Stimulated activated effector memory CD8-positive, alpha-beta T cell treated with anti-CD3 and anti-CD28 coated beads, Interleukin-12 subunit alpha, Interleukin-12 subunit beta, amount 100 ng/mL, for 72 hours (primary cell): ENCODE measurements around the gene XPO6.
A peak's percentile ranks its signal among the peaks of the same experiment; 100 is the strongest.
"Not testable (repeated sequence)": the region's sequence is repeated elsewhere in the genome, so short reads cannot be mapped to it uniquely, and the experiment has no call there.

Experiments
- ATAC-seq: fragments of 150-1000 bp; cut with Tn5 transposase; 2 replicates; pipeline ENCODE4 v1.10.0; 2021
- DNase-seq, 2 donors: peaks; one replicate each; pipeline ENCODE4 v3.0.0; 2021 to 2022; ENCODE audit warnings: low spot score in 2 of 2
- H3K27ac Mint-ChIP-seq: one replicate; pipeline ENCODE4 v1.8.0; 2022; ENCODE audit warnings: mild to moderate bottlenecking, mixed read lengths
- H3K36me3 Mint-ChIP-seq: one replicate; pipeline ENCODE4 v1.8.0; 2022; ENCODE audit warnings: mild to moderate bottlenecking, mixed read lengths
- H3K4me1 Mint-ChIP-seq: one replicate; pipeline ENCODE4 v1.8.0; 2022; ENCODE audit warnings: mixed read lengths
- H3K4me3 Mint-ChIP-seq: one replicate; pipeline ENCODE4 v1.8.0; 2022; ENCODE audit warnings: mild to moderate bottlenecking, mixed read lengths
- H3K9me3 Mint-ChIP-seq: one replicate; pipeline ENCODE4 v1.8.0; 2022; ENCODE audit warnings: mixed read lengths

XPO6 gene

GRCh38 chr16:28211758-28212531 is at the start of gene XPO6:
Gene XPO6 (minus strand): TSS chr16:28211965. CDS start chr16:28211368, 597 bp downstream.
- peaks cover 39% of the 10 kb centered on the region for H3K4me1 Mint-ChIP-seq
- H3K9me3 Mint-ChIP-seq, result peaks cover 2% of the 10 kb centered on the region
- H3K27ac Mint-ChIP-seq, result peak within 1 kb of the TSS; percentile 90
- H3K4me3 Mint-ChIP-seq, result peak within 1 kb of the TSS; percentile 88
- no peaks in the 10 kb centered on the region for H3K36me3 Mint-ChIP-seq
- DNase-seq (peak; percentile 99 to 100), ATAC-seq (peak; percentile 90)

GRCh38 chr16:28260193-28260592 is 48.4 kb upstream of the XPO6 start:
- Mint-ChIP-seq H3K4me3 (no peak overlapping the region), H3K9me3 (no peaks in the 10 kb centered on the region), H3K27ac (peak overlapping the region; percentile 65), H3K36me3 (no peaks in the 10 kb centered on the region), H3K4me1 (peaks cover 22% of the 10 kb centered on the region)
- no peak for DNase-seq
- ATAC-seq, result no peak

DNA sequence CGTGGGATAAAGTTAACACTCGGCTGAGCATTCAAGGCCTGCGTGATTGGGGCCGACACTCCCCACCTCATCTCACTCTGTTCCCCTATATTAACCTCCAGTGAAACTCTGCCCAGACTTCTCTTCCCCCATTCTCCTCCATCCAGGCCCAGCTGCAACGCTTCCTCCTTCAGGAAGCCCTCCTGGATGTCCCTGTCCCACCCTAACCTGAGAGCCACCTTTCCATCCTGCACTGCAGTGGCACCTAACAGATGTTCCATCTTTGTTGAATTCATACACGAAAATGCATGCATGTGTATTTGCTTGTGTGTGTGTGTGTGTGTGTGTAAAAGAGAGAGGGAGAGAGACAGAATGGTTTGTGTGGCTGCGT is 48.0 kb upstream of the XPO6 start:
- ATAC-seq, result no peak
- no peaks in the 10 kb centered on the region for H3K36me3 Mint-ChIP-seq
- DNase-seq, result no peak
- no peaks in the 10 kb centered on the region for H3K9me3 Mint-ChIP-seq
- H3K4me3 Mint-ChIP-seq, result no peak overlapping the region
- H3K4me1 Mint-ChIP-seq, result peaks cover 22% of the 10 kb centered on the region
- H3K27ac Mint-ChIP-seq, result peak overlapping the region; percentile 65

GRCh38 chr16:28259091-28259780 is 47.5 kb upstream of the XPO6 start:
- Mint-ChIP-seq H3K4me3 (no peak overlapping the region), H3K9me3 (no peaks in the 10 kb centered on the region), H3K4me1 (peaks cover 22% of the 10 kb centered on the region), H3K27ac (peak overlapping the region; percentile 65), H3K36me3 (no peaks in the 10 kb centered on the region)
- DNase-seq (no peak), ATAC-seq (no peak)

GRCh38 chr16:28258567-28258966 is 46.8 kb upstream of the XPO6 start:
- Mint-ChIP-seq H3K36me3 (no peaks in the 10 kb centered on the region), H3K9me3 (no peaks in the 10 kb centered on the region), H3K27ac (no peak overlapping the region), H3K4me3 (no peak overlapping the region), H3K4me1 (peaks cover 22% of the 10 kb centered on the region)
- DNase-seq, result no peak
- ATAC-seq, result no peak

DNA sequence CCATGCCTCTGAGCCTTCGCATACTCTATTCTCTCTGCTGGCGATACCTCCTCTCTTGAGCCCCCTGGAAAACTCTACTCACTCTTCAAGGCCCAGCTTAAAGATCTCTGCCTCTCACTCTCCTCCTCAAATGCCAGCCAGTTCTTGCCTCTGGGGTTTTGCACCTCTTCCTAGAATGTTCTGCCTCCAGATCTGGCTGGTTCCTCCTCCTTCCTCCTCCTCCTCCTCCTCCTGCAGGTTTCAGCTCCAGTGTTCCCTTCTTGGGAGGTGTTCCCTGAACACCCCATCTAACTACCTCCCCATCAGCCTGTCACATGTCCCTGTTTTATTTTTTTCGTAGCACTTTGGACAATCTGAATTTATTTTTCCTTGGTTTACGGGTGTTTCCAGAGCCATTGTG is 45.5 kb upstream of the XPO6 start:
- peaks cover 4% of the 10 kb centered on the region for H3K9me3 Mint-ChIP-seq
- H3K27ac Mint-ChIP-seq, result no peak overlapping the region
- ATAC-seq (no peak), DNase-seq (no peak)
- H3K4me1 Mint-ChIP-seq, result peaks cover 16% of the 10 kb centered on the region
- no peaks in the 10 kb centered on the region for H3K36me3 Mint-ChIP-seq
- no peak overlapping the region for H3K4me3 Mint-ChIP-seq

- no peak for ATAC-seq
- Mint-ChIP-seq H3K4me1 (peaks cover 14% of the 10 kb centered on the region), H3K9me3 (peaks cover 4% of the 10 kb centered on the region), H3K36me3 (no peaks in the 10 kb centered on the region), H3K27ac (no peak overlapping the region), H3K4me3 (no peak overlapping the region)
- no peak for DNase-seq
Measured at GRCh38 chr16:28255838-28256237, 44.1 kb upstream of the XPO6 start.

DNA sequence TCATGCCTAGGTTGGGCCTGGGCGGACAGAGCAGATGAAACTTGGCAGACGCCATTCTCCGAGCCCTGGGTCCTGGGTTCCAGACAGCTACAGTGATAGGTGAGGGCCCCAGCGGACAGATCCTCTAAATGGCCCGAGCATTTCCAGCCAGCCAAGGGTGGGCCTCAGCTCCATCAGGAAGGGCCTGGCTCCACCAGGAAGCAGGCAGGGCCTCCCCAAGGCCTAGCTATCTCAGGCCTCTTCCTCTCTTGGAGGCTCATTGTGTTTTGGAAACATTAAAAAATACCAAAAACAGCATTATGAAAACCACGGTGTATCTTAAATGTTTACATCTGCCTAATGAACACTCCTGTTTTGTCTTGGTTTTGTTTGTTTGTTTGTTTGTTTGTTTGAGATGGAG is 42.4 kb upstream of the XPO6 start:
- no peak overlapping the region for H3K4me3 Mint-ChIP-seq
- H3K36me3 Mint-ChIP-seq, result no peaks in the 10 kb centered on the region
- ATAC-seq, result no peak
- no peaks in the 10 kb centered on the region for H3K4me1 Mint-ChIP-seq
- H3K9me3 Mint-ChIP-seq, result peaks cover 4% of the 10 kb centered on the region
- no peak overlapping the region for H3K27ac Mint-ChIP-seq
- no peak for DNase-seq

- H3K27ac Mint-ChIP-seq, result no peak overlapping the region
- no peak for ATAC-seq
- peaks cover 4% of the 10 kb centered on the region for H3K9me3 Mint-ChIP-seq
- H3K4me1 Mint-ChIP-seq, result no peaks in the 10 kb centered on the region
- no peaks in the 10 kb centered on the region for H3K36me3 Mint-ChIP-seq
- no peak for DNase-seq
- no peak overlapping the region for H3K4me3 Mint-ChIP-seq
Measured at GRCh38 chr16:28250999-28251398, 39.2 kb upstream of the XPO6 start.

DNA sequence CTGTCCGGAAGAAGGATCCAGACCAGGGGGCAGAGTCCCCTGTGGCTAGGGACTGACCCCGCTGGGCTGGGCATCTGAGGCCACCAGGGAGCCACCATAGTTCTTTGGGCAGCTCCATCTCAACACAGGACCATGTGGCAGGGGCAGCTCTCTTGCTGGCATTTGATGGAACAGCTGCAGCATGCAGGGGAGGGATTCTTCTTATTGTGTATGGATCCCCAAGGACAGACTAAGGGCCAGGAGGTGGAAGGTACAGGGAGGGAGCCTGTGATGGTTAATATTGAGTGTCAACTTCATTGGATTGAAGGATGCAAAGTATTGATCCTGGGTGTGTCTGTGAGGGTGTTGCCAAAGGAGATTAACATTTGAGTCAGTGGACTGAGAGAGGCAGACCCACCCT is 37.7 kb upstream of the XPO6 start:
- not testable (repeated sequence) for H3K36me3 Mint-ChIP-seq, ATAC-seq, H3K9me3 Mint-ChIP-seq, H3K27ac Mint-ChIP-seq, DNase-seq, H3K4me1 Mint-ChIP-seq, H3K4me3 Mint-ChIP-seq

GRCh38 chr16:28241924-28242323 is 30.2 kb upstream of the XPO6 start:
- H3K27ac Mint-ChIP-seq, result no peak overlapping the region

GRCh38 chr16:28237754-28238357 is 26.1 kb upstream of the XPO6 start:
- Mint-ChIP-seq H3K36me3 (no peaks in the 10 kb centered on the region), H3K9me3 (no peaks in the 10 kb centered on the region), H3K4me3 (no peak overlapping the region), H3K4me1 (no peaks in the 10 kb centered on the region), H3K27ac (no peak overlapping the region)
- DNase-seq (no peak), ATAC-seq (no peak)

More at GRCh38 chr16:28241924-28242323, 30.2 kb upstream of the XPO6 start:
- H3K4me3 Mint-ChIP-seq, result no peak overlapping the region
- H3K9me3 Mint-ChIP-seq, result no peaks in the 10 kb centered on the region
- no peaks in the 10 kb centered on the region for H3K36me3 Mint-ChIP-seq
- no peaks in the 10 kb centered on the region for H3K4me1 Mint-ChIP-seq
- ATAC-seq (no peak), DNase-seq (no peak)

GRCh38 chr16:28231763-28232162 is 20.0 kb upstream of the XPO6 start:
- no peaks in the 10 kb centered on the region for H3K36me3 Mint-ChIP-seq
- no peaks in the 10 kb centered on the region for H3K9me3 Mint-ChIP-seq
- H3K4me3 Mint-ChIP-seq, result no peak overlapping the region

GRCh38 chr16:28223909-28224308 is 12.1 kb upstream of the XPO6 start:
- not testable (repeated sequence) for DNase-seq, H3K4me1 Mint-ChIP-seq, H3K4me3 Mint-ChIP-seq, H3K36me3 Mint-ChIP-seq, H3K27ac Mint-ChIP-seq, H3K9me3 Mint-ChIP-seq, ATAC-seq

More at GRCh38 chr16:28231763-28232162, 20.0 kb upstream of the XPO6 start:
- no peak for ATAC-seq
- Mint-ChIP-seq H3K4me1 (no peaks in the 10 kb centered on the region), H3K27ac (no peak overlapping the region)
- DNase-seq, result no peak

DNA sequence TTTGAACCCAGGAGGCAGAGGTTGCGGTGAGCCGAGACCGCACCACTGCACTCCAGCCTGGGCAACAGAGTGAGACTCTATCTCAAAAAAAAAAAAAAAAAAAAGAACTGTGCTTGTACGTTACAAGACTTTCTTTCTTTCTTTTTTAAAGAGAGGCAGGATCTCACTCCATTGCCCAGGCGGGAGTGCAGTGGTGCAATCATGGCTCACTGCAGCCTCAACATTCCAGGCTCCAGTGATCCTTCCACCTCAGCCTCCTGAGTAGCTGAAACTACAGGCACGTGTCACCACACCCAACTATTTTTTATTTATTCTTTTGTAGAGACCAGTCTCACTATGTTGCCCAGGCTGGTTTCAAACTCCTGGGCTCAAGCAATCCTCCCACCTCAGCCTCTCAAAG is 8.0 kb upstream of the XPO6 start:
- not testable (repeated sequence) for ATAC-seq, H3K4me3 Mint-ChIP-seq, H3K9me3 Mint-ChIP-seq, H3K27ac Mint-ChIP-seq, H3K4me1 Mint-ChIP-seq, H3K36me3 Mint-ChIP-seq, DNase-seq

GRCh38 chr16:28219282-28219681 is 7.5 kb upstream of the XPO6 start:
- Mint-ChIP-seq H3K27ac (no peak overlapping the region), H3K9me3 (no peaks in the 10 kb centered on the region), H3K4me1 (no peaks in the 10 kb centered on the region), H3K36me3 (no peaks in the 10 kb centered on the region), H3K4me3 (no peak overlapping the region)
- DNase-seq, result no peak
- no peak for ATAC-seq
